ENCODE measurements around the gene N4BP2L1.

The N4BP2L1 gene

GRCh38 chr13:32454886-32455593, 27.1 kb upstream of the N4BP2L1 start:
- H3K9me3 ChIP-seq = no peaks in the 10 kb centered on the region; the same call in 1 of the 2 replicates
- H3K4me1 ChIP-seq = no peaks in the 10 kb centered on the region
- TF ChIP-seq, protein P1, sequence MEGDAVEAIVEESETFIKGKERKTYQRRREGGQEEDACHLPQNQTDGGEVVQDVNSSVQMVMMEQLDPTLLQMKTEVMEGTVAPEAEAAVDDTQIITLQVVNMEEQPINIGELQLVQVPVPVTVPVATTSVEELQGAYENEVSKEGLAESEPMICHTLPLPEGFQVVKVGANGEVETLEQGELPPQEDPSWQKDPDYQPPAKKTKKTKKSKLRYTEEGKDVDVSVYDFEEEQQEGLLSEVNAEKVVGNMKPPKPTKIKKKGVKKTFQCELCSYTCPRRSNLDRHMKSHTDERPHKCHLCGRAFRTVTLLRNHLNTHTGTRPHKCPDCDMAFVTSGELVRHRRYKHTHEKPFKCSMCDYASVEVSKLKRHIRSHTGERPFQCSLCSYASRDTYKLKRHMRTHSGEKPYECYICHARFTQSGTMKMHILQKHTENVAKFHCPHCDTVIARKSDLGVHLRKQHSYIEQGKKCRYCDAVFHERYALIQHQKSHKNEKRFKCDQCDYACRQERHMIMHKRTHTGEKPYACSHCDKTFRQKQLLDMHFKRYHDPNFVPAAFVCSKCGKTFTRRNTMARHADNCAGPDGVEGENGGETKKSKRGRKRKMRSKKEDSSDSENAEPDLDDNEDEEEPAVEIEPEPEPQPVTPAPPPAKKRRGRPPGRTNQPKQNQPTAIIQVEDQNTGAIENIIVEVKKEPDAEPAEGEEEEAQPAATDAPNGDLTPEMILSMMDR (IDR thresholded peaks at IDR 0.05; ENCODE audit: low read depth, low read length) = no peak
- no peak overlapping the region for H3K4me3 ChIP-seq (ENCODE audit: low read depth, low read length)
- no peak for DNase-seq
- H3K36me3 ChIP-seq = no peaks in the 10 kb centered on the region; the same call in 1 of the 2 replicates
- H3K27me3 ChIP-seq = no peaks in the 10 kb centered on the region

GRCh38 chr13:32453981-32454380, 26.1 kb upstream of the N4BP2L1 start:
- DNase-seq = no peak

GRCh38 chr13:32448972-32449371, 21.0 kb upstream of the N4BP2L1 start:
- Histone ChIP-seq H3K36me3 (no peaks in the 10 kb centered on the region), H3K4me1 (peaks cover 13% of the 10 kb centered on the region), H3K9me3 (no peaks in the 10 kb centered on the region; the same call in 1 of the 2 replicates), H3K27me3 (no peaks in the 10 kb centered on the region), H3K4me3 (ENCODE audit: low read depth, low read length) (no peak overlapping the region)
- DNase-seq = no peak
- TF ChIP-seq, protein P1 (IDR thresholded peaks at IDR 0.05; ENCODE audit: low read depth, low read length) = no peak

More at GRCh38 chr13:32453981-32454380, 26.1 kb upstream of the N4BP2L1 start:
- peaks cover under 1% of the 10 kb centered on the region; the same call in 1 of the 2 replicates for H3K4me1 ChIP-seq
- no peaks in the 10 kb centered on the region for H3K27me3 ChIP-seq
- TF ChIP-seq, protein P1 (IDR thresholded peaks at IDR 0.05; ENCODE audit: low read depth, low read length) = no peak
- H3K4me3 ChIP-seq (ENCODE audit: low read depth, low read length) = no peak overlapping the region
- H3K36me3 ChIP-seq = no peaks in the 10 kb centered on the region; the same call in 1 of the 2 replicates
- no peaks in the 10 kb centered on the region; the same call in 1 of the 2 replicates for H3K9me3 ChIP-seq

- TF ChIP-seq, protein P1 (IDR thresholded peaks at IDR 0.05; ENCODE audit: low read depth, low read length) = no peak
- Histone ChIP-seq H3K36me3 (no peaks in the 10 kb centered on the region), H3K27me3 (no peaks in the 10 kb centered on the region), H3K9me3 (no peaks in the 10 kb centered on the region), H3K4me1 (peaks cover 13% of the 10 kb centered on the region), H3K4me3 (ENCODE audit: low read depth, low read length) (no peak overlapping the region)
- no peak for DNase-seq
Measured at GRCh38 chr13:32447894-32448623, 20.1 kb upstream of the N4BP2L1 start.

DNA sequence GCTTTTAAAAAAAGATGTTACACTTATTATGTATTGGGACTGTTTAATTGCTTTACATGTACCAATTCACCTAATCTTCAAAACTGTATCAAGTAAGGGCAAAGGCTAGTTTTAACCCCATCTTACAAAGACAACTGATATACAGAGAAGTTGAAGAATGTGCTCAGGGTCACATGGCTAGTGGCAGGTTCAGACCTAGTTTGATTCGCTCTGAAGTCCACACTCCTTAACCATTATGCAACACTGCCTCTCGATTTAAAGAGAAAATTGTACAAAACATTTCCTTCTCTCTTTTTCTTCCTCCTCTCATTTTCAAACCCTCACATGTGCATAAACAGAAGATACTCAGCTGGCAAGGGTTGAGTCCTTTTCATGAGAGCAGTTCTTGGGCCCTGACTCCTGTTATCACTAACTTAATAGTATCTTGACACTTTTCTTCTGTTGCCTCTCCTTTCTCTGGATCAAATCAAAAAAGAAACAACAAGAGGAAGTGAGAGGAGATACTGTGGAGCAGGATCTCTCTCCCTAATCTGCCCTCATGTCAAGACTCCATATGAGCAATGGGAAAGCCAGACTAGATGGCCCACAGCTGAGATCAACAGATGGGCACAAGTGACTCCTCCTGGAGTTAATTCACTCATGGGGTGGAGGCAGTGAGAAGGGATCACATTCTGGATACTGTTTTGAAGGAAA, 19.0 kb upstream of the N4BP2L1 start:
- Histone ChIP-seq H3K4me3 (ENCODE audit: low read depth, low read length) (no peak overlapping the region), H3K9me3 (no peaks in the 10 kb centered on the region), H3K27me3 (no peaks in the 10 kb centered on the region), H3K36me3 (no peaks in the 10 kb centered on the region), H3K4me1 (peaks cover 13% of the 10 kb centered on the region)
- DNase-seq = no peak
- TF ChIP-seq, protein P1 (IDR thresholded peaks at IDR 0.05; ENCODE audit: low read depth, low read length) = no peak
